HG03571 (cell line): ENCODE data around the gene KLHL8.
"Not testable (repeated sequence)": the region's sequence is repeated elsewhere in the genome, so short reads cannot be mapped to it uniquely, and the experiment has no call there.

Experiments used
- ATAC-seq: cut with Tn5 transposase; IDR thresholded peaks from one replicate; pipeline ENCODE4 v1.9.1; 2021; ENCODE audit not compliant: unreplicated experiment

KLHL8 gene

DNA sequence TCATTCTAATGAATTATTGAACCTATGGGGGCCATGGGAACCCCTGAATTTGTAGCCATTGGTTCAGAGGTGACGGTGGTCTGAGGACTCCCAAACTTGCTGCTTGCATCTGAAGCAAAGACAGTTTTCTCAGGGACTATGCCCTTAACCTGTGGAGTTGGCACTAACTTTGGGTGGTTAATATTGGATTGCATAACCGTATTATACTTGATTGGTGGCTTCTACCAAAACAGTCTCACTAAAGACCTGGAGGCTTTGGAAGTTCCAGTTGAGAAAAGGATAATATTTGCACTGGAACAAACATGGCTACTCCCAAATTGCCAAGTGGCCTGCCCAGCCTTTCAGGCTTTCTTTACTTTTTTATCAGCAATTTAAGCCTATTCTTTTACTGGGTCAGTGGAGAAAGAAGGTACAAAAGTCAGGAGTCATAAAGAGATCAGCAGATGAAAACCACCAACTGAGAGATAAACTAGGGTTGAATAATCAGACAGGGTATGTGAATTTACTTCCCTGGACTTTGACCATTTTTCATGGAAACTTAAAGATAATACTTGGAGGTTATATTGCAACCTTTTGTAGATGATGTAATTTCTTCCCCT is 7.9 kb upstream of the KLHL8 start:
- ATAC-seq, result no peak

DNA sequence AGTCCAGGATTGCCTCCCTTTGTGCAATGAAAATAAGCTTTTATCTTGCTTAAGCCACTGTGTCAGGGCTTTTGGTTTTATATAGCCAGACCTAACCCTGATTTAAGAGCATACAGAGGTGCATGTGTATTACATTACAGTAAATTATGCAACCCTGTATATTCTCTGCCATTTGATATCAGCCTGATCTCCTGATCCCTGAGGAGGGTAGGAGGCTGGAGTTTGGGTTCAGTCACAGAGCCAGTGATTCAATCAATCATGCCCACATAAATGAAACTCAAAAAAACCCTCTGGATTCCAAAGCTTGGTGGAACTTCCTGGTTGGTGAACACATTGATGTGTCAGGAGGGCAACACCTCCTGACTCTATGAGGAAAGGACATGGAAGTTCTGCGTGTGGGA is 7.3 kb upstream of the KLHL8 start:
- no peak for ATAC-seq

DNA sequence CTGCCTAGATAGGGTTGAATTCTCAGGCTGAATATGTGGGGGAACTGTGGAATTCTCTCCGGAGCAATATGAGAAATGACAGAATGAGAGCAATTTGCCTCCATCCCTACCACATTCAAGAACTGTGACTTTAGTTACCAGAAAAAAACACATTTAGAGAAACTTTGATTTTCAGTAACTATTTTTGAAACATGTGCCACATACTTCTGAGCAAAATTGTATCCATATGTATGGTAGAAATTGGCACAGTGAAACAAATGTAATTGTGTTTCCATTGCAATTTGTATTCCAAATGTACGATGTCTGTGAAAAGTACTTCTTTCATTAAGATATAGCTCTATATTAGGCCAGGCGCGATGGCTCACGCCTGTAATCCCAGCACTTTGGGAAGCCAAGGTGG is 5.5 kb upstream of the KLHL8 start:
- no peak for ATAC-seq

DNA sequence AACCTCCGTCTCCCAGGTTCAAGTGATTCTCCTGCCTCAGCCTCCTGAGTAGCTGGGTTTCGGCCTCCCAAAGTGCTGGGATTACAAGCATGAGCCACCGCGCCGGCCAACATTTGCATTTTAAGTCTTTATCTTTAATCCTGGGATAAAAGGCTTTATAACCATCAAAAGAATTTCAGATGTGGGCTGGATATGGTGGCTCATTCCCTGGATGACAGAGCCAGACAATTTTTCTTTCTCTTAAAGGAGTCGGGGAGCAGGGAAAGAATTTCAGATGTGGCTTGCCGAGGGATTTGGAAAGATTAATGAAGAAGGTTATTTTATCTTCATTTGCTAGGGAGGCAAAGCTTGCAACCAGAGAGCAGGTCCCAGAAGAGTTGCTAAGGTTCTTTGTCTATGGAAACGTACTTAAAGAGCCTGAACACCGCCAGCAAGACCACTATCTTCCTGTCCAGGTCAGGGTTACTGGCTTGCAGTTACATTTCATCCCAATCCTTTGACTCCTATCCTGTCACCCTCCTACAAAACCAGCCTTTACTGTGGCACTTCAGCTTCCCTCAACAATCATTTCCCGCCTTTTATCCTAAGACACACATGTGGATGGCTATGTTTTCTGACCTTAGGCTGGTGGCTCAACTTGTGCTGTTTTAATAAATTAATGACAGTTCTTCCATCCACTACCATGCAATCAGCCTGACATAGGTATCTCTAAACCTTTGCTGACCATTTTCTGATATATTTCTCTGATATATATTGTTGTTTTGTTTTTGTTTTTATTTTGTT is 3.9 kb upstream of the KLHL8 start:
- ATAC-seq, result no peak

DNA sequence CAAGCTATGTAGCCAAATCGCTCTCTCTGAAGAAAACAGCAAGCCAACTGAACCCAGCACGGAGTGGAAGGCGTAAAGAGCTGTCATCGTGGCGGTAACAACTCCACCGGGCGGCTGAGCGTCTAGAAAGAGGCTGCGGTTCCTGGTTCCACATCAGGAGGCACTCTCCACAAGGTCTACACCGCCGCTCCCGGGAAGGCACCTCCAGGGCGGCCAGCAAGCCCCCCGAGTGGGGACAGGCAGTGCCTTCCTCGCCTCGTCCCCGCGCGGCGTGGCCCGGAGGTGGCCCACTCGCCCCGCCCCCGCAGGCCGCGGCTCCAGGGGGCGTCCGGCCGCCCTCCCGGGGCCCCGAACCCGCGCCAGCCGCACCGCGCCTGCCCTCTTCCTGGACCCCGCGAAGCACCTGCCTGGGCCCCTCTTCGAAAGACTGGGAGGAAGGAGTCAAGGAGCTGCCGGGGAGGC is 755 bp downstream of the KLHL8 start:
- peak; percentile 33 for ATAC-seq

DNA sequence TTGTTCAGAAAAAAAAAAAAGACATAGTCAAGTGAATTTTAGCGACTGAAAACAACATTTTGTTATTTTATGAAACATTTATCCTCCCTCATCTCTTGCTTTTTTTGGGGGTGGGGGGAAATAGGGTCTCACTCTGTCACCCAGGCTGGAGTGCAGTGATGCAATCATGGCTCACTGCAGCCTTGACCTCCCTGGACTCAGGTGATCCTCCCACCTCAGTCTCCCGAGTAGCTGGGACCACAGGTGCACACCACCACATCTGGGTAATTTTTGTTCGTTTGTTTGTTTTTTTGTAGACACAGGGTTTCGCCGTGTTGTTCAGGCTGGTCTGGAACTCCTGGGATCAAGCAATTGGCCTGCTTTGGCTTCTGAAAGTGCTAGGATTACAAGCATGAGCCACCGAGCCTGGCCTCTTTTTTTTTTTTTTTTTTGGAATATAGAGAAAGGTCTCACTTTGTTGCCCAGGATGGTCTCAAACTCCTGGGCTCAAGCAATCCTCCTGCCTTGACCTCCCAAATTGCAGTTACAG is 3.1 kb downstream of the KLHL8 start:
- not testable (repeated sequence) for ATAC-seq

DNA sequence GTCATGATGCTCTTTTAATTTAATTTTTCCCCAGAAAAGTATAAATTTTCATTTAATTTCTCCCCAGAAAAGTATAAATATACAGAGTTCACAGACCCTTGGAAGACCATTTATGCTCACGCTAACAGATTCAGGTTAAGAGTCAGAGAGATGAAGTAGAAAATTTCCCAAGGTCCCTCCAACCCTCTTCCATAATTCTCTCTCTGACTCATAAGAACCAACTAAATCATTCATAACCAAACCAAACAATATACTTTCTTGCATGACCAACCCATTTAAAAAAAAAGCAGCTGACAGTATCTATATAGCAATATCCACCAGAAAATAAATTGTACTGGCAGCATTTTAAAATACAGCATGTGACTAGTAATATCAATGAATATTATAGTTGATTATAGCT is 3.9 kb downstream of the KLHL8 start:
- no peak for ATAC-seq

DNA sequence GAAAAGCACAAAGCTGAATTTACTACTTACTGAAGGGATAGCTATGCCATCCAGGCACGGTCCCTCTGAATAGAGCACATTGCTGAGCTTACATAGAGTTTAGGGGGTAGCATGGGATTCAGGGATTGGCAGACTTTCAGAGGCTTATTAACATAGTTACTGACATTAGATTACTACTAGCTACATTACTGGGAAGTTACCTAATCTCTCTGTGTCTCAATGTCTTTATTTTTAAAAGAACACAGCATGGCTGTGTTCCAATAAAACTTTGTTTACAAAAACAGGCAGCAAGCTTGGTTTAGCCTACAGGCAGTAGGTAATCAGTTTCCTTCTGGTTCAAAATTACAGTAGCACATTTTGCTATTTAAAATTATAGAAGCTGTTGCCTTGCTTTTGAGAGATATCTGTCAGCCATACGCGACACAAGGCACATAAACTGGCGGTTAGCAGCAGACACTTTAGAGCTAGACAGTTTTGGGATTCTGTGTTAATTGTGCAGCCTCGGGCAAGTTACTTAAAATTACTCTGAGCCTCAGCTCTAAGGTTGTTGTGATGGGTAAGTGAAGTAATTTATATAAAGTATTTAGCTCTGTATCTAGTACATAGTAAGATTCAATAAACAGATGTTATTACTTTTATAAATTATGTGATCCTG is 6.9 kb downstream of the KLHL8 start:
- ATAC-seq, result no peak

DNA sequence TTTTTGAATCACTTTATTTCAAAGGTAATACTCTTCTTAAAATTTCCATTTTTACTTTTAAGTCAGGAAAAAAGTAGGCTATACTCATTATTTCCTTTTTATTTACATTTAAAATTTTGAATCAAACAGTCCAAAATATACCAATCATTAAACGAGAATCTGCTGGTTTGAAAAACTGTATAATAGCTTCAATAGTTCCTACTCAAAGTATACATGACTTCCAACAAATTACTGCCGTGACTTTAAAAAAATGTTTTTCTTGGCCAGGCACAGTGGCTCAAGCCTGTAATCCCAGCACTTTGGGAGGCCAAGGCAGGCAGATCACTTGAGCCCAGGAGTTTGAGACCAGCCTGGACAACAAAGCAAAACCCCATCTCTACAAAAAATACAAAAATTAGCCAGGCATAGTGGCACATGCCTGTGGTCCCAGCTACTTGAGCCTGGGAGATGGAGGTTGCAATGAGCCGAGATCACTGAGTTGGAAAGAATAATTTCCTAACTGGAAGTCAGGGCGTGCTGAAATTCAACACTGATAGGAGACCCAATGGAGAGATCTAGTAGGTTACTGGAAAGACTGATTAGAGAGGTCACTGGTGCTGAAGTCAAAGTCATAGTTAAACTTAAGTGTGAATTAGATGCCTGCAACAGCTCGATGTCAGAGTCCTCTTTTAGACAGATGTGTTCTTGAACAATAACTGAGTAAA is 9.0 kb downstream of the KLHL8 start:
- no peak for ATAC-seq

DNA sequence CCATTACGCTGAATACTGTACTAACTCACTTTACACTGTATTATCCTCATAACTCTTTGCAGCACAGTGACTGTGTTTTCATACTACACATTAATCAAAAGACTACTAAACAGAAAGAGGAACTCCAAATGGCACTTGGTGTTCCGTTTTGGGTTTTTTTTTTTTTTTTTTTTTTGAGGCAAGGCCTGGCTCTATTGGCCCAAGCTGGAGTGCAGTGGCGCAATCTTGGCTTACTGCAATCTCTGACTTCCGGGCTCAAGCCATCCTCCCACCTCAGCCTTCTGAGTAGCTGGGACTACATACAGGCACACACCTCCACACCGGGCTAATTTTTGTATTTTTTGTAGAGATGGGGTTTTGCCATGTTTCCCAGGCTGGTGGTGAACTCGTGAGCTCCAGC is 10.7 kb downstream of the KLHL8 start:
- peak; percentile 63 for ATAC-seq

DNA sequence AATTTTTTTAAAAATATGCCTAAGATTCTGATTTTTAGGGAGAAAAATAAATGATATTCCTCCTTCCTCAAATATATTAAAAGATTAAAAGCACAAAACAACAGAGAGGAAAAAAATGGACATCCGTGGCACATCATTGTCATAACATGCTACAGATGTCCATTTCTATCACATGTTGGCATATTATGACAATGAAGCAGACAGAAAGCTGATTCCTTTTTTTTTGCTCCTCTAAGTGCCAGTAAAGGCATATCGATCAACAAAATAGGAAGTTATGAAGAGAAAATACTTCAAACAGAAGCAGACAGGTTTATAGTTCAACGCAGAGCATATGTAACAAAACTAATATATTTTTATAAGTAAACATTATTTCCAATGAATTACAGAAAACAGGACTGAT is 11.2 kb downstream of the KLHL8 start:
- no peak for ATAC-seq

DNA sequence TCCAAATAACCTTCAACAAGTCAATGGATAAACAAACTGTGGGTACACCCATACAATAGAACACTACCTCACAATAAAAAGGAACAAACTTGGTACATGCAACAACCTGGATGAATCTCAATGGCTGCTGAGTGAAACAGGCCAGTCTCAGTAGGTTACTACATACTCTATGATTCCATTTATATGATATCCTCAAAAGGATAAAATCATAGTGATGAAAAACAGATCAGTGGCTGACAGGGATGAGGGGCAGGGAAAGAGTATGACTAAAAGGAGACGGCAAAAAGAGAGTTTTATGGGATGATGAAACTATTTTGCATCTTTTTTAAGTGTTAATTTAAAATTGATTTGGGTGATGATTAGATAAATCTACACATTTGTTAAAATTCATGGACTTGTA is 15.9 kb downstream of the KLHL8 start:
- ATAC-seq, result no peak

DNA sequence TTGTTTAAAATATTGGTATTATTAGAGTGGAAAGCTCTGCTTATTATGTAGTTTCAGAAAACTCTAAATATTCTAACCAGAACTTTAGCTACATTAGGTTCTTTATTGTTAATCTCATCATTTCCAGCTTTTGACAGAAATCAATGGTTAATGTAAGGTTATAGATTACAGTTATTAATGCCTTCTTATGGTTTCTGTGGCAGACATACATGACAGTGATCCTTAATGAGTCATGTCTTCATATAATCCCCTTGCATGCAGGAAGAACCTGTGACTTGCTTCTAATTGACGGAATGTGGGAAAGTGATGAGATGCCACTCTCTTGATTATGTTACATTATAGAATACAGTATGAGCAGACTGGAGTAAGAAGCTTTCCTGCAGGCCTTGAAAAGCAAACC is 23.5 kb downstream of the KLHL8 start:
- no peak for ATAC-seq

DNA sequence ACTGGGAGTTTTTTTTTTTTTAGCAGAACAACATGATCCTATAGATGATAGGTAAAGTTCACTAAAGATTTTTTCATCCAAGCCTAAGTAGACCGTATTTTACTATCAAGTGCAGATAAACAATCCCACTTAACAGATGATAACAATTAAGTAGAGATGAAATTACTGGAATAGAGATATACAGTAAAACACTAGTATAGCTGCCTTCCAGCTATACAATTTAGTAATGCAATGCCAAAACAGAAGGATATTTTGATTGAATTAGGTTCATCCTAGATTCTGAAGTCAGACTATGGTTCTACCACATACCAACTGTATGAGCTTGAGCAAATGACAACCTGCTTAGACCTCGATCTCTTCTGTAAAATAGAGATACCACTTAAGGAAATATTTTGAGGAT is 24.3 kb downstream of the KLHL8 start:
- no peak for ATAC-seq

DNA sequence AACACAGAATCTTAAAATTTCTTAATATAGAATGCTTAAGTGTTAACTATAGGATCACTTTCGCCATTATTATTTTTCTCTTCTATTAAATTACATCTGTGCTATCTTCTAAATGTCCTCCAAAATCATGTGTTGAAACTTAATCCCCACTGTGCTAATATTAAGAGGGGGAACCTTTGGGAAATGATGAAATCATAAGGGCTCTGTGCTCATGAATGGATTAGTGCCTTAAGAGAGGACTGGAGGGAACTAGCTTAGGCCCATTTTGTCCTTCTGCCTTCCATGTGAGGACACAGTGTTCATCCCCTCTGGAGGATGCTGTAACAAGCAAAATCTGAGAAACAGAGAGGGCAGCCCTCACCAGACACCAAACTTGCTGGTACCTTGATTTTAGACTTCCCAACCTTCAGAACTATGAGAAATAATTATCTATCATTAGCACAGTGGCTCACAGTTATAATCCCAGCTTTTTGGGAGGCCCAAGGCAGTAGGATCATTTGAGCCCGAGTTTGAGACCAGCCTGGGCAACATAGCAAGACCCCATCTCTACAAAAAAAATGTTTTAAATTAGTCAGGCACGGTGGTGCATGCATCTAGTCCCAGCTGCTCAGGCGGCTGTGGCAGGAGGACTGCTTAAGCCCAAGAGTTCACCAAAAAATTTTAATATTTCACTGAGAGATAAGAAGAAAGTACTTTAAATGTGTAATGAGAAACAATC is 26.3 kb downstream of the KLHL8 start:
- no peak for ATAC-seq

DNA sequence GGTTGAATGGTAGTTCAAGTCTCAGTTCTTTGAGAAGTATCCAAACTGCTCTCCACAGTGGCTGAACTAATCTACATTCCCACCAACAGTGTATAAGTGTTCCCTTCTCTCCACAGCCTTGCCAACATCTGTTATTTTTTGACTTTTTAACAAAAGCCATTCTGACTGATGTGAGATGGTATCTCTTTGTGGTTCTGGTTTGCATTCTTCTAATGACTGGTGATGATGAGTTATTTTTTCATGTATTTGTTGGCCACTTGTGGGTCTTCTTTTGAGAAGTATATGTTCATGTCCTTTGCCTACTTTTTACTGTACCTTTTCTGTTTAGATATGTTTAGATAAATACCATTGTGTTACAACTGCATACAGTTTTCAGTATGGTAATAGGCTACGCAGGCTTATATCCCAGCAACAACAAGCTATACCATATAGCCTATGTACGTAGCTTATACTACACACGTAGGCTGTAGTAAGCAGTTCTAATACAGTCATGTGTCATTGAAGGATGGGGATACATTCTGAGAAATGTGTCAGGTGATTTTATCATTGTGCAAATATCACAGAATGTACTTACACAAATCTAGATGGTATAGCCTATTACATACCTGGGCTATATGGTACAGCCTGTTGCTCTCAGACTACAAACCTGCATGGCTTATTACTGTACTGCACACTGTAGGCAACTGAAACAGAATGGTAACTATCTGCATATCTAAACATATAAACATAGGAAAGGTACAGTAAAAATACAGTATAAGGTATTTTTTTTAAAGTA is 28.1 kb downstream of the KLHL8 start:
- no peak for ATAC-seq

DNA sequence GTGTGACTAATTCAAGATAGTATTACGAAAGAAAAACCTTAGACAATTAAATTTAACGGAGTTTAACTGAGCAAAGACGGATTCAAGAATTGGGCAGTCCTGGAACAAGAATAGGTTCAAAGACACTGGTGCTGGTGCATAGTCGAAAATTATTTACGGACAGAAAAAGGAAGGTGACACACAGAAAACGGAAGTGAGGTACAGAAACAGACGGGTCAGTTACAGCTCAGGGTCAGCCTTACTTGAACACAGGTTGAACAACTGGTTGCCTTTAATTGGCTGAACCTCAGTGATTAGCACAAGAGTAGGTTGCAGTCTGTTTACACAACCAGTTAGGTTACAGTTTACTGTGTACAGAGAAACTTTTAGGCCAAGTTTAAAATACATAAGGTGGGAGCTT is 31.5 kb downstream of the KLHL8 start:
- no peak for ATAC-seq

DNA sequence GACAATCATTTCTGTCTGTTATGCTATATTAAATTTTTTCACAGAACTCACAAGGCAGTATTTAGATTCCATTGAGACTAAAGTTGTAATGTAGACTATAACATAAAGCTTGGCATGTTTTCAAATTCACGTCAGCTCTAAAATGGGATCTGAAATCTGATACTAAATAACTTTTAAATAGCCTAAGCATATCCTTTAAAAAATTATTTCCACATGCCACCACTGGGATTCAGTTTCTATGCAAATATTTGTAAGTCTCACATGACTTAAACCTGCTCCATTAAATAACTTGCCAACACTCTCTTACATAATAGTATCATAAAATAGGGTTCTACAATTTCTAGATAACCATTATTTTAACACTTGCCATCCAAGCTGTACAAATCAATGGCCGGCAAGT is 32.4 kb downstream of the KLHL8 start:
- no peak for ATAC-seq

DNA sequence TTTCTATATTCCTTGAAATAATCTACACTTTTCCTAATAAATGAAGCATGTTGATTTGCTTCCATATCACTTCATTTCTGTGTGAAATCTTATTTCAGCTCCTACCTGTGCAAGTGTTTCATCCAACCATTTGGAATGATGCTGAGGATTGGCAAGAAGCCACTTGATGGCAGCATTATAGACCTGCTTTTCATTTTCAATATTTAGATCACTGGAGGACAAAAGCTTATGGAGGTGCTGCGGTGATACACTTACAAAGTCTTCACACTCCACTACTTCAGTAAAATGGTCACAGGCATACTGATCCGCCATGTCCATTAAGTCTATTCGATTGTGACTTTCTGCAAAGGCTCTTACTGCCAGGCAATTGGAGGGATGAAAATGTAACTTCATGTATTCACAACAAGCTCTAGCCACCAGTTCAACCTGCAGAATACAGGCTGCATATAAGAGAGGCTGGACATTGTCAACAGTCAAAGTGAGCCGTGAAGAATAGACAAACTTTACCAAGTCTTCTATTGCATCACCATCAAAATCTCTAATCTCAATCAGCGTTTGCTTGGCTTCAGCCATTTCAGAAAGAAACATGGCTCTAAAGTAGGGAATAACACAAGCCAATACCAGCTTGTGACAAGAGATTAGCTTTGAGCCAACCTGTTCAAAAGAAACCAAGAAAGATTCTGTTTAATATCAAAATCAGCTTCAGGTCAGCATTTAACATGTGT is 35.1 kb downstream of the KLHL8 start:
- no peak for ATAC-seq
